Prostate gland (tissue), 2 donors: ENCODE results near the gene HEPACAM. TPM values are rescaled to one million over a fixed set of nuclear protein-coding genes. Genes with fewer than 3 reads are reported as not detected.
"Not testable (repeated sequence)": the region's sequence is repeated elsewhere in the genome, so short reads cannot be mapped to it uniquely, and the experiment has no call there.

ENCODE experiments used
- DNase-seq: peaks from one replicate; pipeline ENCODE4 v3.0.0-alpha.2; 2019; ENCODE audit warnings: low spot score
- H3K27ac ChIP-seq, 2 donors: fragments of 200-600 bp; sonication (generic); 2 replicates each; pipeline ENCODE4 v1.5.1; 2017 to 2019
- H3K27me3 ChIP-seq: fragments of 200-600 bp; sonication (generic); replicated peaks from 2 replicates; pipeline ENCODE4 v1.5.1; 2019; ENCODE audit not compliant: insufficient read depth
- H3K36me3 ChIP-seq, 2 donors: fragments of 200-600 bp; sonication (generic); 1 replicate in 1 of 2; 2 replicates in 1 of 2; pipeline versions ENCODE4 v1.5.1 to v1.8.1; 2017 to 2019
- H3K4me1 ChIP-seq: fragments of 200-600 bp; sonication (generic); replicated peaks from 2 replicates; pipeline ENCODE4 v1.5.1; 2019
- H3K4me3 ChIP-seq, 2 donors: fragments of 200-600 bp; sonication (generic); 2 replicates each; pipeline ENCODE4 v1.5.1; 2017 to 2019
- H3K9me3 ChIP-seq: fragments of 200-600 bp; sonication (generic); 2 replicates; pipeline ENCODE4 v1.5.1; 2017
- POLR2A ChIP-seq: fragments of 450-650 bp; IDR thresholded peaks from one replicate; pipeline ENCODE4 v1.6.1; 2016; ENCODE audit warnings: antibody characterized with exemption, mild to moderate bottlenecking
- POLR2AphosphoS5 ChIP-seq: sonication (generic); formaldehyde crosslinking; IDR thresholded peaks from one replicate; pipeline ENCODE4 v1.6.1; 2017; ENCODE audit warnings: antibody characterized with exemption
- WGBS: methylation state at CpG from one replicate; pipeline ENCODE4 v1.1.5; 2018; 5-methylcytosine and 5-hydroxymethylcytosine counted together
- intact Hi-C: fragments of 100-400 bp; cut with DNase I; formaldehyde crosslinking; loops from one replicate; pipeline ENCODE4 v1.14.2; 2022
- total RNA-seq, 2 donors: library from RNA; depleted of rRNA; stranded (reverse); fragments of >200 nt; gene quantifications; one replicate each; pipeline ENCODE4 v1.1.0, GENCODE V29; 2016
- TF ChIP-seq, protein P1 (sequence below), 4 experiments: fragments of 200-600 bp in 2 of 4; fragments of 450-650 bp in 2 of 4; sonication (generic) in 2 of 4; IDR thresholded peaks; 1 replicate in 3 of 4; 2 replicates in 1 of 4; pipeline ENCODE4 v1.5.1; 2016 to 2019; ENCODE audit warnings: antibody characterized with exemption in 4 of 4, mild to moderate bottlenecking in 2 of 4, moderate library complexity in 2 of 4

HEPACAM gene
- total RNA-seq, 2 donors from 2014 or later, result 0.27 TPM; not detected in 1

DNA sequence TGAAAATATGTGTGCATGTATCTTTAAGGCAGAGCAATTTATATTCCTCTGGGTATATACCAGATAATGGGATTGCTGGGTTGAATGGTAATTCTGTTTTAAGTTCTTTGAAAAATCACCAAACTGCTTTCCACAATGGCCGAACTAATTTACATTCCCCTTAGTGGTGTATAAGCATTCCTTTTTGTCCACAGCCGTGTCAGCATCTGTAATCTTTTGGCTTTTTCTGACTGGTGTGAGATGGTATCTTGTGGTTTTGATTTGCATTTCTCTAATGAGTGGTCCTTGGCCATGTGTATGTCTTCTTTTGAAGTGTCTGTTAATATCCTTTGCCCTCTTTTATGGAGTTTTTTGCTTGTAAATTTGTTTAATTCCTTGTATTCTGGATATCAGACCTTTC, 42.5 kb upstream of the HEPACAM start:
- Histone ChIP-seq H3K4me1 (no peaks in the 10 kb centered on the region), H3K9me3 (no peaks in the 10 kb centered on the region), H3K36me3 (no peaks in the 10 kb centered on the region), H3K27me3 (no peaks in the 10 kb centered on the region), H3K4me3 (no peak overlapping the region), H3K27ac (no peak overlapping the region)
- TF ChIP-seq POLR2A (no peak), POLR2AphosphoS5 (no peak)
- TF ChIP-seq, protein P1, sequence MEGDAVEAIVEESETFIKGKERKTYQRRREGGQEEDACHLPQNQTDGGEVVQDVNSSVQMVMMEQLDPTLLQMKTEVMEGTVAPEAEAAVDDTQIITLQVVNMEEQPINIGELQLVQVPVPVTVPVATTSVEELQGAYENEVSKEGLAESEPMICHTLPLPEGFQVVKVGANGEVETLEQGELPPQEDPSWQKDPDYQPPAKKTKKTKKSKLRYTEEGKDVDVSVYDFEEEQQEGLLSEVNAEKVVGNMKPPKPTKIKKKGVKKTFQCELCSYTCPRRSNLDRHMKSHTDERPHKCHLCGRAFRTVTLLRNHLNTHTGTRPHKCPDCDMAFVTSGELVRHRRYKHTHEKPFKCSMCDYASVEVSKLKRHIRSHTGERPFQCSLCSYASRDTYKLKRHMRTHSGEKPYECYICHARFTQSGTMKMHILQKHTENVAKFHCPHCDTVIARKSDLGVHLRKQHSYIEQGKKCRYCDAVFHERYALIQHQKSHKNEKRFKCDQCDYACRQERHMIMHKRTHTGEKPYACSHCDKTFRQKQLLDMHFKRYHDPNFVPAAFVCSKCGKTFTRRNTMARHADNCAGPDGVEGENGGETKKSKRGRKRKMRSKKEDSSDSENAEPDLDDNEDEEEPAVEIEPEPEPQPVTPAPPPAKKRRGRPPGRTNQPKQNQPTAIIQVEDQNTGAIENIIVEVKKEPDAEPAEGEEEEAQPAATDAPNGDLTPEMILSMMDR (IDR thresholded peaks at IDR 0.05), result no peak
- intact Hi-C loops, result no loop called here
- WGBS, result 88% methylated on average over 2 of the region's 2 CpGs
- DNase-seq, result no peak

DNA sequence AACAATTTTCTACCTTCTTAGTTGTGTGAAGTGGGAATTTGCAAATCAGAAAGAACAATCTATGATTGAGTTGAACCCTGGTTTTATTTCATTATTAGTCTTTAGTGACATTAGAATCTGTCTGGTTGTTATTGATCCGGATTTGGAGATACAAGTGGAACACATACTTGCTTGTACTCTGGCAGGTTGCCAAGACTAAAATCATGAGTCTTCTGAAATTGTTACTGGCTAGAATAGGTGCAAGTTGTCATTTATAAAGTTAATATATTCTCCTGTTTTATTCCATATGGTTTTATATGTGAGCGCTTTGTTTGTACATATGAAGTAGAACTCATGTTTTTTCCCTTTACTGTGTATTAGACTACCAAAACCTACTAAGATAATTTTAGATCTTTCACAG, 41.2 kb upstream of the HEPACAM start:
- H3K27me3 ChIP-seq, result no peaks in the 10 kb centered on the region
- H3K9me3 ChIP-seq, result no peaks in the 10 kb centered on the region
- no peak overlapping the region for H3K4me3 ChIP-seq
- no peak overlapping the region for H3K27ac ChIP-seq
- intact Hi-C loops, result no loop called here
- 80% methylated on average over 2 of the region's 2 CpGs for WGBS
- H3K4me1 ChIP-seq, result no peaks in the 10 kb centered on the region
- H3K36me3 ChIP-seq, result no peaks in the 10 kb centered on the region
- TF ChIP-seq POLR2AphosphoS5 (no peak), POLR2A (no peak)
- TF ChIP-seq, protein P1 (IDR thresholded peaks at IDR 0.05), result no peak
- no peak for DNase-seq

DNA sequence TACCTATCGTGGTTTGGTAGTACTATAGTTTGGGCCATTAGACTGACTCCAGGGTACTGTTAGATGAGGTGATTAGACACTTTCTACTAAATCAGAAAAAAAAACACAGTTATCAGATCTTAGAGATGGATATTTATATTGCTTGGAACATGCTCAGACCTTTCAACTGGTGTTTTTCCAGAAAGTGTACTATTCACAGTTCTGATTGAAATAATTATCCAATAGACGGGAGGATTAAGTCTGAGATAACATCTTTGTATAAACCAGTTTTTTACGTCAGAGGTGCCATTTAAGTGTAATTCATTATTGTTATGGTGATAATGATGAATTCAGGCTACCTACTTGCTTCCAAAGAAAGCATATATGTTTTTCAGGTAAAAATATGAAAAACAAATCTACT, 40.7 kb upstream of the HEPACAM start:
- no peaks in the 10 kb centered on the region for H3K36me3 ChIP-seq
- WGBS, result 38% methylated on average over 3 of the region's 3 CpGs
- intact Hi-C loops, result no loop called here

DNA sequence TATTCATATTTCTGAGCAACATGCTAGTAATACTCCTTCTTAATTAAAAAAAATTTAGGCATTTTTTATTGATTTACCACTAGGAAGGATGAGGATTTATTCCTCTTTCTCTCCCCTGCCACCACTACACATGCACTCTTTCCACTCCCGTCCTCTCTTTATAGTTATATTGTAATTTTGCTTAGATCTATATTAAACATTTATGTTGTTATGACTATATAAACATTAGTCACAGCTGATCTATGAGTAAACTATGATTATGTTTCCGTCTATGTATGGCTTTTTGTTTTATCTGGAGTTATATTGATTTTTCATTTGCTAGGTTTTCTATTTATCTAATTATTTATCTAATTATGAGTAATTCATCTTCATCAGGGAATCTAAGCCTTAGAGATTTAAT, 36.0 kb upstream of the HEPACAM start:
- H3K4me3 ChIP-seq, result no peak overlapping the region
- H3K27me3 ChIP-seq, result no peaks in the 10 kb centered on the region

More for the DNA sequence above, 40.7 kb upstream of the HEPACAM start:
- no peaks in the 10 kb centered on the region for H3K9me3 ChIP-seq
- no peaks in the 10 kb centered on the region for H3K27me3 ChIP-seq
- H3K4me1 ChIP-seq, result no peaks in the 10 kb centered on the region
- TF ChIP-seq POLR2AphosphoS5 (no peak), POLR2A (no peak)
- TF ChIP-seq, protein P1 (IDR thresholded peaks at IDR 0.05), result no peak
- no peak for DNase-seq
- H3K4me3 ChIP-seq, result no peak overlapping the region
- no peak overlapping the region for H3K27ac ChIP-seq

DNA sequence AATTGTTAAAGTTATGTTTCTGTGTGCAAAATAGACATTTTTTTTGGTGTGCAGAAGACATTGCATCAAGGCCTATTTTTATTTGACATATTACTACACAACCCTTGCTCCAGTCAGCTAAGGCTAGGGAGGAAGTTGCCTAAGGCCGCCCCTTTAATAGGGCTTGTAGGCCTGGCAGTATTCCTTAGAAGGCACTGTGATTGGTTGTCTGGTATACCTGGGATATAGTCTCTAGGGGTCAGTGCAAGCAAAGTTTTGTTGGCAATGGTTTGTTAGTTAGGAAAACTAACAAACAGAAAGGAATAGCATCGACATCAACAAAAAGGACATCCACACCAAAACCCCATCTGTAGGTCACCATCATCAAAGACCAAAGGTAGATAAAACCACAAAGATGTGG, 35.1 kb upstream of the HEPACAM start:
- Histone ChIP-seq H3K36me3 (no peaks in the 10 kb centered on the region), H3K9me3 (no peaks in the 10 kb centered on the region), H3K4me1 (no peaks in the 10 kb centered on the region), H3K27me3 (no peaks in the 10 kb centered on the region), H3K4me3 (no peak overlapping the region), H3K27ac (no peak overlapping the region)
- intact Hi-C loops, result no loop called here
- 53% methylated on average over 2 of the region's 2 CpGs for WGBS
- DNase-seq, result no peak
- TF ChIP-seq POLR2AphosphoS5, result no peak
- TF ChIP-seq, protein P1 (IDR thresholded peaks at IDR 0.05), result peak in 3 of 4 experiments; percentile 6 to 20 (median 19)
- TF ChIP-seq POLR2A, result no peak

More for the DNA sequence above, 36.0 kb upstream of the HEPACAM start:
- DNase-seq, result no peak
- H3K27ac ChIP-seq, result no peak overlapping the region
- intact Hi-C loops, result no loop called here
- 88% methylated on average over 2 of the region's 2 CpGs for WGBS
- no peaks in the 10 kb centered on the region for H3K9me3 ChIP-seq
- TF ChIP-seq, protein P1 (IDR thresholded peaks at IDR 0.05), result no peak
- TF ChIP-seq POLR2AphosphoS5 (no peak), POLR2A (no peak)
- no peaks in the 10 kb centered on the region for H3K4me1 ChIP-seq
- H3K36me3 ChIP-seq, result no peaks in the 10 kb centered on the region

DNA sequence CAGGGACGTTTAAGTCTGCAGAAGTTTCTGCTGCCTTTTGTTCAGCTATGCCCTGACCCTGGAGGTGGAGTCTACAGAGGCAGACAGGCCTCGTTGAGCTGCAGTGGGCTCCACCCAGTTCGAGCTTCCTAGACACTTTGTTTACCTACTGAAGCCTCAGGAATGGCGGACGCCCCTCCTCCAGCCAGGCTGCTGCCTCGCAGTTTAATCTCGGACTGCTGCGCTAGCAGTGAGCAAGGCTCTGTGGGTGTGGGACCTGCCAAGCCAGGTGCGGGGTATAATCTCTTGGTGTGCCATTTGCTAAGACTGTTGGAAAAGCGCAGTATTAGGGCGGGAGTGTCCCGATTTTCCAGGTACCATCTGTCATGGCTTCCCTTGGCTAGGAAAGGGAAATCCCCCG, 32.4 kb upstream of the HEPACAM start:
- DNase-seq, H3K4me1 ChIP-seq, intact Hi-C loops, H3K4me3 ChIP-seq, H3K27me3 ChIP-seq, H3K9me3 ChIP-seq, H3K36me3 ChIP-seq: not testable (repeated sequence)
- WGBS, result 85% methylated on average over 13 of the region's 13 CpGs
- peak overlapping the region in 1 of 2 donors; percentile 70 for H3K27ac ChIP-seq
